AG10803 (cell line): ENCODE results near the gene ITGA11.

Experiments
- DNase-seq: peaks from one replicate; pipeline ENCODE4 v3.0.0; 2010; ENCODE audit warnings: low read depth
- H3K4me3 ChIP-seq: 2 replicates; pipeline ENCODE4 v1.5.1; 2011; ENCODE audit warnings: mild to moderate bottlenecking, low read length, control low read depth
- TF ChIP-seq, protein P1 (sequence below): conservative IDR thresholded peaks from 2 replicates; pipeline ENCODE4 v1.5.1; 2011; ENCODE audit warnings: mild to moderate bottlenecking, low read length, control low read depth, inconsistent platforms

Gene ITGA11

DNA sequence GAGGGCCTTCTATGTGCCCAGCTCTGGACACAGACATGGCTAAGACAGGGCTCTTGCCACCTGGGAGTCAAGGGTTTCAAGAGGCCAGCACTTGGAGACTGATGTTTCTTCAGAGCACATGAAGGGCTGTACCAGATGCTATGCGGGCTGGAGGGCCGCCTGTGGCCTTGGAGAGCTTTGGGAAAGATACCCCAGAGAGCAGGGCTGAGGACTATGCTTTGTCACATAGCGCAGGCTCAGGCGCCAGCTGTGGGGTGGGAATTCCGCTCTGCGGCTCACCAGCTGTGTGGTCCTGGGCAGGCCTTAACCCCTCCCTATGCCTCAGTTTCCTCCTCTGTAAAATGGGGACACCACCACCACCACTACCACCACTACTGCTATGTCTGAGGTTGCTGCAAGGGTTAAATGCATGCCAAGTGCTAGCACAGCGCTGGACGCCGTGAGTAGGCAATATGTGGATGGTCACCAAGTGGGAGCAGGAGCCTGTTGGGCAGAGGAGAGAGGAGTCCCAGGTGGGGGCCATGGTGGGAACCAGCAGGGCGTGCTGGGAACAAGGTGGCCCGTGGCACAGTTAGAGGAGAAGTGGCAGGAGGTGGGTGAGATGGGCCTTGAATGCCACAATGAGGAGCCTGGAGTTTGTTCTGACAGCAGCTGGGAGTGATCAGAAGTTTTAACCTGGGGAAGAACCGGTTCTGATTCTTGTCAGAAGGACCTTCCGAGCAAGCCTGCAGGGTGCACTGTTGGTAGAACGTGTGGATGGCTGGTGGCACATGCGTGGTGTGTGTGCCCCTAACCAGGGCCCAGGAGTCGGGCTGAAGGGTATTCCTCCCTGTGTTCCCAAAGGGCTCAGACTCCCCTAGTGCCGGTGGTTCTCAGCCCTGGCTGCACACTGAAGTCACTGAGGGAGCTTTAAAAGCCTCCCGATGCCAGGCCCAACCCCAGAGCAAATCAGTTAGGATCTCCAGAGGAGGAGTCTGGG lies 112.7 kb downstream of the ITGA11 start:
- H3K4me3 ChIP-seq = no peak overlapping the region
- no peak for DNase-seq
- TF ChIP-seq, protein P1, sequence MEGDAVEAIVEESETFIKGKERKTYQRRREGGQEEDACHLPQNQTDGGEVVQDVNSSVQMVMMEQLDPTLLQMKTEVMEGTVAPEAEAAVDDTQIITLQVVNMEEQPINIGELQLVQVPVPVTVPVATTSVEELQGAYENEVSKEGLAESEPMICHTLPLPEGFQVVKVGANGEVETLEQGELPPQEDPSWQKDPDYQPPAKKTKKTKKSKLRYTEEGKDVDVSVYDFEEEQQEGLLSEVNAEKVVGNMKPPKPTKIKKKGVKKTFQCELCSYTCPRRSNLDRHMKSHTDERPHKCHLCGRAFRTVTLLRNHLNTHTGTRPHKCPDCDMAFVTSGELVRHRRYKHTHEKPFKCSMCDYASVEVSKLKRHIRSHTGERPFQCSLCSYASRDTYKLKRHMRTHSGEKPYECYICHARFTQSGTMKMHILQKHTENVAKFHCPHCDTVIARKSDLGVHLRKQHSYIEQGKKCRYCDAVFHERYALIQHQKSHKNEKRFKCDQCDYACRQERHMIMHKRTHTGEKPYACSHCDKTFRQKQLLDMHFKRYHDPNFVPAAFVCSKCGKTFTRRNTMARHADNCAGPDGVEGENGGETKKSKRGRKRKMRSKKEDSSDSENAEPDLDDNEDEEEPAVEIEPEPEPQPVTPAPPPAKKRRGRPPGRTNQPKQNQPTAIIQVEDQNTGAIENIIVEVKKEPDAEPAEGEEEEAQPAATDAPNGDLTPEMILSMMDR = no peak

DNA sequence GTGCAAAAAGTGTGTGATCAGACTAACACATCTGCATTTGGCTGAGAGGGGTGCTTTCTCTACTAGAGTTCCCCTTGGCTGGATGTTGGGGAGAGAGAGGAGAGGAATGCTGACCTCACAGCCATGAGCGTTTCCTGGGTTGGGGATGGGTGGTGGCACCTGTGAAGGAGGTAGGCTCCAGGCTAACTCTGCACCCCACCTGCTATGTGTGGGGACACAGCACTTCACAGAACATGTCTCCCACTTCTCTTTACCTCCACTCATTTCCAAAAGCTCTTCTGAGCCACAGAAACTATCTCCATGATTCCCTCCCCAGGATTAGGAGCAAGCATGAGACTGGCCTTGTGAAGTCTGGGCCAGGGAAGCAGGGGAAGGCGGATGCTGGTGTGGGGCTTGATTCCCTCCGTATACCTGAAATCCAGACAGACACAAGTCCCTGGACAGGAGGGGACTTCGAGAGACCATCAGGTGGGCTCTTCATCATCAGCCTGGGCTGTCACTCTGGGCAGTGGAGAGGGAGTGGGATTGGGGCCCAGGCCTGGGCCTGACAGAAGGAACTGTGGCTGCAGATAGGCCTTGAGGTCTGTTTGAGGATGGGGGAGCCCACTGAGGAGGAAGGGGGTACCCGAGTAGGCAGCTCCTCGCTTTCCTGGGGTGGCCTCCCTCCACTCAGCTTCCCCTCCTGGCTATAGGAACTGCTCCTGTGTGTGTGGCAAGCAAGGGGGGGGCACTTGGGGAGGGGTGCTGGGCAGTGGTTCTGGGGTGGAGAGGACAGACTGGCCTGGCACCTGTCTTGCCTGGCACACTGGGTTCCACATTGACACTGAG lies 113.7 kb downstream of the ITGA11 start:
- no peak overlapping the region for H3K4me3 ChIP-seq
- no peak for DNase-seq
- TF ChIP-seq, protein P1 = no peak

DNA sequence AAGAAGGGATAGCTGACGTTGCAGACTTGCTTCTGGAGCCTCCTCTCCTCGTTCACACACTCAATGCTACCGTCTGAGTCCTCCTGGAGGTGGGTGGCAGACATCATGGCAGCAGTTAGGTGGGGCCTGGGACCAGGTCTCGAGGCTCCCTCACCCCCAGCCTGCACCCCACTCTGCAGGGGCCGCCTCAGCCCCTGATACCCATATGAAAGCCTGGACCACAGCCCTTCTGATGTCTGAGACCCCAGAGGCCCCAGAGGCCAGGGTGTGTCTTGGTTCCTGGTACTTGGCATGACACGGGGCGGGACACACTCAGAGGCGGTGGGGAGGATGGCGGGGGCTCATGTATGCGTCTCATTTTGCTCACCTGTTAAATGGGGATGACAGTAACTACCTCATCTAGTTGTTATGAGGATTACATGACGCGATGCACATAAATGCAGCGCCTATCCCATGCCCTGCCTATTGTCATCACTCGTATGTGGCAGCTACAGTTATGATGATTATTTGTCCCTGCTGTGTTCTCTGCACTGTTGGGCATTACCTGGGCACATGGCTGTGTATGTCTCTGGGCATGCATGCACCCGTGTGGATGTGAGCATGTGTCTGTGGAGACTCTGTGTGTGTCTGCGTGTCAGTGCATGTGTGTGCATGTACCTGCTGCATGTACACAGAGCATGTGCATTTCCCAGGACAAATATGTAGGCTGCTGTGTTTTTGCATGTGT lies 114.5 kb downstream of the ITGA11 start:
- TF ChIP-seq, protein P1 = no peak
- no peak for DNase-seq
- H3K4me3 ChIP-seq = no peak overlapping the region

DNA sequence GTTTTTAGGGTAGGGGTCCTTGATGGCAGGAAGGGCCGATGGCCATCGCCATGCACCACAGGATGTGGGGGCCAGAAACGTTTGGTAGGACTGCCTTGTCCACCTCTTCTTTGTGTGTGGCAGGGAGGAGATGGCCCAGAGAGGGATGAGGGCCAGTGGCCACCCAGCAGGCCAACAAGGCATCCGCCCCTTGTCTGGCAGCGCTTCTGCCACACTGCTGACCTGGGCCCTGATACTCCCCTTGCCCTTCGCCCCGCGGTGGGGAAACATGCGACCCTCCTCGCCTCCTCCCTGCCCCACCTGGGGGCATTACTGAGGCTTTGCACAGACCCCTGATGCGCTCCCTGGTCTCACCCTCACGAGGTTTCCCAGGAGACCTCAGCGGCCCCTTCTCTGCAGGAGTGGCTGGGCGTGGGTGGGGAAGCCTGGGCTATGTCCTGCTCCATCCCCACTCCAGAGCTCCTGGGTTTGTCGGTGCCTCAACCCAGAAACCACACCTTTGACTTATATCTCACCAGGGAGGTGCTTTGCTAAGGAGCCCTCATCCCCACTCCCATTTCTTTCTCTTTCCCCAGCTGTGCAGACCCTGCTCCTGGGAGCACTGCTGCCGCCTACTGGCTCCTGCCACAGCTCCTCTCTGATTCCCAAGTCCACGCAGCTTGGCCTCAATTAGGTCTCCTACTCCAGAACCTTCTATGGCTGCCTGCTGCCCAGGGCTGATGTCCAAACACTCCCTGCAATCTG lies 115.7 kb downstream of the ITGA11 start:
- TF ChIP-seq, protein P1 = peak; percentile 29
- no peak overlapping the region for H3K4me3 ChIP-seq
- DNase-seq = no peak

DNA sequence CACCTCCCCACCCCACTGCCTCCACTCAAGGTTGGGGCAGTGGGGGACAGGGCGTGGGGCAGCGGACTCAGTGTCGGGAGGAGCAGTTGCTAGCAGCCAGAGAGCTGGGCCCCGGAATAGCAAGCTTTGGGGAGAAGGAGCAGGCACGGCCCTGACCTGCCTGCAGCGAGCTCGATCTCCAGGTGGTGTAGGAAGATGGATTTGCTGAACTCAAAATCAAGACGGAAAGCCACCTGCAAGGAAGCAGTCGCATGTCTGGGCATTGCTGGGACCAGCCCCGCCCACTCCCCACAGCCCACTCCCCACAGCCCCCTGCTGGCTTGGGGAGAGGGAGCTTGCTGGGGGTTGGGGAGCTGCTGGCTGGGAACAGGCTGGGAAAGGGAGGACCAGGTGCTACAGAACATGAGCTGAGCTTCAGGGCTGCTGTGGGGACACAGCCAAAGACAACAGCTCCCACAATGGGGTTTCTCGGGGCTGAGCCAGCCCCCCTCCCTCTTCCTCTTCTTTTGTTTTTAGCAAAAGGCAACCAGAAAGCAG lies 116.4 kb downstream of the ITGA11 start:
- TF ChIP-seq, protein P1 = no peak
- no peak for DNase-seq
- no peak overlapping the region for H3K4me3 ChIP-seq

DNA sequence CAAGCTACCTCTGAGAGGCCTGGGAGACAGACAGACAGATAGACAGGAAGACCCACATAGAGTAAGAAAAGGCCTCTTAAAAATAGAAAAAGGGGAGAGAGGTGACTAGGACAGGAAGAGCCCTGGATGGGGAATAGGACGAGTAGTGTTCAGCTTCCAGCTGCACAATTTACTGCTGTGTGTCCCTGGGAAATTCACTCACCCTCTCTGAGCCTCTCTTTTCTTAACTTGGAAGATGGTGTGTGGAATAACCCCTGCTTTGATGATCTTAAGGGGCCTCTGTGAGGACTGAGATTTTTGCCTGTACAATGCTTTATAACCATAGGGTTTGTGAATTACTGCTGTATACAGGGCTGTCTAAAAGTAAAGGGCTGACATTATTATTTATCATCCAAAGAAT lies 116.9 kb downstream of the ITGA11 start:
- no peak overlapping the region for H3K4me3 ChIP-seq
- TF ChIP-seq, protein P1 = no peak
- no peak for DNase-seq
